HepG2 (cell line): ENCODE data around the gene C16orf89. TPM values are rescaled to one million over a fixed set of nuclear protein-coding genes. Genes with fewer than 3 reads are reported as not detected.

Experiments
- ATAC-seq: fragments of 200-7000 bp; cut with Tn5 transposase; 3 replicates; pipeline ENCODE4 v1.9.1; 2020; ENCODE audit warnings: mild to moderate bottlenecking, moderate library complexity
- BruUV-seq: library from RNA; stranded (reverse); fragments of 400-500 nt; replicated peaks from 2 replicates; lab custom pipeline; 2021; lab: Mats Ljungman, UMichigan
- CTCF ChIA-PET: fragments of 300-600 bp; formaldehyde crosslinking; extraction: SDS; loops from one replicate; lab custom pipeline; 2021; ENCODE audit warnings: low total read pairs, inconsistent platforms, low intra/inter-chr PET ratio; lab: Yijun Ruan, JAX
- POLR2A ChIA-PET: fragments of 350-600 bp; sonication (Branson Sonifier 250); formaldehyde crosslinking; loops from one replicate; lab custom pipeline; 2020; ENCODE audit warnings: antibody characterized with exemption, inconsistent platforms; lab: Yijun Ruan, JAX
- DNase-seq: peaks from one replicate; pipeline ENCODE4 v3.0.0-alpha.2; 2015; ENCODE audit warnings: low spot score
- FAIRE-seq: peaks from 3 replicates; lab custom pipeline; 2011; peaks lifted over from hg19 to GRCh38; lab: Jason Lieb, UNC
- H2AFZ ChIP-seq: one replicate; pipeline ENCODE4 v1.6.1; 2011; ENCODE audit warnings: low read length, inconsistent platforms
- H3K27ac ChIP-seq: fragments of 300-600 bp; 3 replicates; pipeline ENCODE4 v1.8.0; 2011; ENCODE audit warnings: mixed run types, mild to moderate bottlenecking, mixed read lengths, low read length, inconsistent platforms; ENCODE audit not compliant: insufficient read depth; ENCODE audit errors: extremely low read length
- H3K27me3 ChIP-seq, 2 experiments: fragments of 200-600 bp in 1 of 2; 2 replicates in 1 of 2; 3 replicates in 1 of 2; pipeline versions ENCODE4 v1.6.0 to v1.8.0; 2011; ENCODE audit warnings: low read length in 2 of 2, mild to moderate bottlenecking in 2 of 2, moderate library complexity in 2 of 2, inconsistent platforms in 1 of 2; ENCODE audit not compliant: insufficient read depth in 2 of 2, control insufficient read depth in 1 of 2
- H3K36me3 ChIP-seq, 2 experiments: fragments of 200-600 bp in 1 of 2; replicated peaks in 1 of 2; 2 replicates in 1 of 2; 3 replicates in 1 of 2; pipeline versions ENCODE4 v1.5.1 to v1.8.0; 2011; ENCODE audit warnings: low read length in 2 of 2, inconsistent platforms in 1 of 2; ENCODE audit not compliant: insufficient read depth in 2 of 2, control insufficient read depth in 1 of 2
- H3K4me1 ChIP-seq: 2 replicates; pipeline ENCODE4 v1.5.1; 2012; ENCODE audit warnings: low read length, inconsistent platforms; ENCODE audit not compliant: insufficient read depth
- H3K4me2 ChIP-seq: 2 replicates; pipeline ENCODE4 v1.6.0; 2011; ENCODE audit warnings: low read depth, low read length, inconsistent platforms
- H3K4me3 ChIP-seq, 3 experiments: fragments of 200-600 bp in 1 of 3; sonication (generic), shearing (Covaris generic) in 1 of 3; replicated peaks in 1 of 3; 2 replicates each; pipeline ENCODE4 v1.5.1; 2011 to 2016; ENCODE audit warnings: low read length in 3 of 3, inconsistent platforms in 2 of 3, low read depth in 2 of 3, mild to moderate bottlenecking in 2 of 3, control low read depth in 1 of 3, mixed read lengths in 1 of 3; ENCODE audit not compliant: insufficient read depth in 1 of 3
- H3K79me2 ChIP-seq: one replicate; pipeline ENCODE4 v1.6.1; 2011; ENCODE audit warnings: low read length, inconsistent platforms; ENCODE audit not compliant: insufficient read depth
- H3K9ac ChIP-seq: 2 replicates; pipeline ENCODE4 v1.6.0; 2011; ENCODE audit warnings: mild to moderate bottlenecking, low read depth, low read length, inconsistent platforms; ENCODE audit not compliant: insufficient read depth
- H3K9me3 ChIP-seq: 2 replicates; pipeline ENCODE4 v1.5.1; 2012; ENCODE audit warnings: mild to moderate bottlenecking, low read length
- H4K20me1 ChIP-seq: 2 replicates; pipeline ENCODE4 v1.6.0; 2011; ENCODE audit warnings: inconsistent platforms, mild to moderate bottlenecking, low read length, moderate library complexity; ENCODE audit not compliant: insufficient read depth
- AHR ChIP-seq: IDR thresholded peaks from 2 replicates; pipeline ENCODE4 v1.6.1; 2018; ENCODE audit warnings: missing genetic modification reagents, missing compliant biosample characterization
- CHD4 ChIP-seq: fragments of 200-600 bp; sonication (generic); IDR thresholded peaks from 2 replicates; pipeline ENCODE4 v1.7.0; 2017; ENCODE audit warnings: mild to moderate bottlenecking, low read length, borderline replicate concordance
- ETS1 ChIP-seq: sonication (generic); formaldehyde crosslinking; IDR thresholded peaks from 2 replicates; pipeline ENCODE4 v1.4.0; 2020; ENCODE audit warnings: missing genetic modification reagents
- IRF9 ChIP-seq: sonication (generic); formaldehyde crosslinking; IDR thresholded peaks from 2 replicates; pipeline ENCODE4 v1.8.0; 2022; ENCODE audit warnings: missing genetic modification reagents, mild to moderate bottlenecking, borderline replicate concordance
- SRF ChIP-seq: IDR thresholded peaks from 2 replicates; pipeline ENCODE4 v1.6.1; 2011; ENCODE audit warnings: mild to moderate bottlenecking, low read depth, low read length, moderate library complexity
- TCF7L2 ChIP-seq: IDR thresholded peaks from 2 replicates; pipeline ENCODE4 v1.6.1; 2011; ENCODE audit warnings: mild to moderate bottlenecking, low read depth, low read length, moderate library complexity
- TERF1 ChIP-seq: sonication (generic); formaldehyde crosslinking; IDR thresholded peaks from 2 replicates; pipeline ENCODE4 v1.8.0; 2022; ENCODE audit warnings: mild to moderate bottlenecking, missing genetic modification reagents, moderate library complexity
- ZNF318 ChIP-seq: sonication (generic); formaldehyde crosslinking; IDR thresholded peaks from 2 replicates; pipeline ENCODE4 v1.4.0; 2020; ENCODE audit warnings: mild to moderate bottlenecking, missing genetic modification reagents
- ZNF691 ChIP-seq: sonication (generic); formaldehyde crosslinking; IDR thresholded peaks from 2 replicates; pipeline ENCODE4 v1.4.0; 2020; ENCODE audit warnings: missing genetic modification reagents, low read depth, mild to moderate bottlenecking, borderline replicate concordance
- ZNF768 ChIP-seq: sonication (generic); formaldehyde crosslinking; IDR thresholded peaks from 2 replicates; pipeline ENCODE4 v1.4.0; 2020; ENCODE audit warnings: missing genetic modification reagents
- WGBS: methylation state at CpG from one replicate; pipeline ENCODE4 v1.1.6; 2017; ENCODE audit warnings: low lambda C conversion rate; 5-methylcytosine and 5-hydroxymethylcytosine counted together
- in situ Hi-C: cut with HindIII; loops from 2 replicates; pipeline ENCODE4 v1.10.0; 2017; ENCODE audit warnings: low pct_unique_long_range_greater_than_20kb; ENCODE audit not compliant: extremely low pct_ligation_motif_present
- intact Hi-C: fragments of 100-400 bp; cut with micrococcal nuclease; formaldehyde crosslinking; loops from one replicate; pipeline ENCODE4 v1.10.0; 2022; ENCODE audit not compliant: unreplicated experiment
- polyA plus RNA-seq, 8 experiments: library from polyadenylated mRNA; depleted of rRNA in 3 of 8; stranded (reverse) in 7 of 8; unstranded in 1 of 8; fragments of >200 nt; fragmentation: Illumina TruSeq in 4 of 8; extraction: Trizol in 4 of 8; gene quantifications; 2 replicates each; pipeline versions ENCODE4 v1.2.1 to v1.2.3, GENCODE V29; 2011 to 2016; ENCODE audit warnings: low read depth in 4 of 8, missing spikeins in 1 of 8, mixed read lengths in 1 of 8; ENCODE audit not compliant: insufficient read depth in 1 of 8
- total RNA-seq, 5 experiments: library from RNA; depleted of rRNA; stranded (reverse); fragments of >200 nt; fragmentation: Illumina TruSeq; extraction: Trizol; gene quantifications; 2 replicates each; pipeline ENCODE4 v1.2.3, GENCODE V29; 2016; ENCODE audit warnings: low read depth in 1 of 5

Gene C16orf89
- total and polyA plus RNA-seq, 2 of the 13 experiments (the other 11 are each of a cell fraction or from before 2014, with no cell fraction given): 1.9 to 3.4 TPM

GRCh38 chr16:5003211-5003610 lies 62.5 kb downstream of the C16orf89 start (continued):
- TF ChIP-seq SRF: no peak
- TF ChIP-seq ZNF768: peak; percentile 27; the same call in 1 of the 2 replicates
- TF ChIP-seq ZNF691: no peak
- no peak for TF ChIP-seq CHD4
- TF ChIP-seq AHR (CRISPR knock-in tag): peak; percentile 26; the same call in 1 of the 2 replicates
- no peak for TF ChIP-seq IRF9
- TF ChIP-seq TCF7L2: no peak
- no peak for TF ChIP-seq TERF1

GRCh38 chr16:5002699-5003143 lies 63.0 kb downstream of the C16orf89 start:
- H2AFZ ChIP-seq: no peak overlapping the region
- H3K79me2 ChIP-seq: no peaks in the 10 kb centered on the region
- peak; percentile 88 for FAIRE-seq
- peak; percentile 64 for DNase-seq
- H3K4me2 ChIP-seq: no peak overlapping the region
- H3K4me1 ChIP-seq: peaks cover 33% of the 10 kb centered on the region
- H3K4me3 ChIP-seq: no peak overlapping the region
- in situ Hi-C loops: no loop called here
- intact Hi-C loops: no loop called here
- no peak overlapping the region for H3K9ac ChIP-seq
- BruUV-seq: no TSS peak
- POLR2A ChIA-PET: interaction anchor here (1.3 to 1.5 kb wide), 2 partner anchors 32 to 96 kb away, joined by 3 to 5 read pairs; no protein-coding TSS in a partner anchor
- no peak overlapping the region for H3K27ac ChIP-seq
- H4K20me1 ChIP-seq: no peaks in the 10 kb centered on the region
- no peaks in the 10 kb centered on the region for H3K36me3 ChIP-seq
- WGBS: 35% methylated on average over 3 of the region's 3 CpGs
- peak; percentile 51 for ATAC-seq
- H3K27me3 ChIP-seq: peaks cover 13 to 53% of the 10 kb centered on the region in 2 experiments; a peak in 4 of 5 replicates
- H3K9me3 ChIP-seq: no peaks in the 10 kb centered on the region
- CTCF ChIA-PET: no interaction called here
- TF ChIP-seq ETS1 (CRISPR knock-in tag) (no peak), ZNF318 (CRISPR knock-in tag) (no peak)
